ENCODE results near the gene OR2B3.
"Not testable (repeated sequence)": the region's sequence is repeated elsewhere in the genome, so short reads cannot be mapped to it uniquely, and the experiment has no call there.

Gene OR2B3

GRCh38 chr6:29087213-29087612 lies at the start of gene OR2B3:
TSS of gene OR2B3 (minus strand) at chr6:29087313. CDS start at chr6:29087248, 65 bp downstream.
- no peak for DNase-seq (ENCODE audit: low spot score)

- DNase-seq (ENCODE audit: low spot score) = no peak
These were observed 44.6 kb upstream of the OR2B3 start for GRCh38 chr6:29131691-29132090.

GRCh38 chr6:29130644-29131043 lies 43.5 kb upstream of the OR2B3 start:
- DNase-seq (ENCODE audit: low spot score) = no peak

- no peak for DNase-seq (ENCODE audit: low spot score)
These were observed 42.4 kb upstream of the OR2B3 start for GRCh38 chr6:29129326-29130012.

- not testable (repeated sequence) for DNase-seq (ENCODE audit: low spot score)
These were observed 27.9 kb upstream of the OR2B3 start for GRCh38 chr6:29114964-29115363.

- no peak for DNase-seq (ENCODE audit: low spot score)
These were observed 25.0 kb upstream of the OR2B3 start for GRCh38 chr6:29112135-29112534.

GRCh38 chr6:29107758-29108157 lies 20.6 kb upstream of the OR2B3 start, which contains the start of gene OR2J3:
TSS of gene OR2J3 (plus strand) at chr6:29108058. CDS start at chr6:29111891, 3,833 bp downstream.
- DNase-seq (ENCODE audit: low spot score) = no peak

GRCh38 chr6:29099190-29099589 lies 12.1 kb upstream of the OR2B3 start, which contains the start of gene OR2J1:
TSS of gene OR2J1 (plus strand) at chr6:29099490. CDS start at chr6:29100943, 1,453 bp downstream.
- DNase-seq (ENCODE audit: low spot score) = no peak

- no peak for DNase-seq (ENCODE audit: low spot score)
These were observed 10.7 kb upstream of the OR2B3 start for GRCh38 chr6:29097803-29098202.

- DNase-seq (ENCODE audit: low spot score) = no peak
These were observed 5.8 kb upstream of the OR2B3 start for GRCh38 chr6:29092957-29093356.

- DNase-seq (ENCODE audit: low spot score) = no peak
These were observed 4.7 kb downstream of the OR2B3 start for GRCh38 chr6:29082457-29082856.

- no peak for DNase-seq (ENCODE audit: low spot score)
These were observed 5.8 kb downstream of the OR2B3 start for GRCh38 chr6:29081312-29081711.

- no peak for DNase-seq (ENCODE audit: low spot score)
These were observed 7.9 kb downstream of the OR2B3 start for GRCh38 chr6:29079203-29079602.

GRCh38 chr6:29071831-29072723 lies 15.0 kb downstream of the OR2B3 start:
- peak; percentile 8 for DNase-seq (ENCODE audit: low spot score)

GRCh38 chr6:29051680-29052079 lies 35.4 kb downstream of the OR2B3 start:
- DNase-seq (ENCODE audit: low spot score) = no peak

- no peak for DNase-seq (ENCODE audit: low spot score)
These were observed 42.0 kb downstream of the OR2B3 start, which contains the start of gene OR2W1 for GRCh38 chr6:29045075-29045474. TSS of gene OR2W1 (minus strand) at chr6:29045175. CDS start at chr6:29045175, 0 bp downstream.

Data from GM03348 (cell line).